ENCODE results near the gene FPR2. TPM values are rescaled to one million over a fixed set of nuclear protein-coding genes. Genes with fewer than 3 reads are reported as not detected.
A peak's percentile ranks its signal among the peaks of the same experiment; 100 is the strongest.
"Not testable (repeated sequence)": the region's sequence is repeated elsewhere in the genome, so short reads cannot be mapped to it uniquely, and the experiment has no call there.

The FPR2 gene
- total and polyA plus RNA-seq, 2 of the 13 experiments (the other 11 are each of a cell fraction or from before 2014, with no cell fraction given) = not detected

DNA sequence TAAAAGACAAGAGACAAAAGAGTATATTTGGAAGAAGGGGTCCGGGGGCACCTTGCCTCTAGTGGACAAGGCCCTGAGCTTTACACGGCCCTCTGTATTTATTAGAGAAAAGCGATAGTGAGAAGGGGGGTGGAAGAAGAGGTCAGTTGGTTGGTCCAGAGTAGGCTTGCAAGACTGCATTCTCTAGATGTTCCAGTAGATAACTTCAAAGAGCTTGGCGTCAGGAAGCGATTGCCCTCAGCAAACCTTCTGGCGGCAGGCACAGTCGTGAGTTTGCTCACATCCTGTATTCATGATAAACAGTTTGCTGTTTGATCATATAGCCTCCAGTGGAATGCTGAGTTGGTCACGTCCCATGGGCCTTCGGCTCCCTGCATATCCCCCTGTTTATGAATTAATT, 43.8 kb downstream of the FPR2 start (continued):
- TF ChIP-seq, protein P1, sequence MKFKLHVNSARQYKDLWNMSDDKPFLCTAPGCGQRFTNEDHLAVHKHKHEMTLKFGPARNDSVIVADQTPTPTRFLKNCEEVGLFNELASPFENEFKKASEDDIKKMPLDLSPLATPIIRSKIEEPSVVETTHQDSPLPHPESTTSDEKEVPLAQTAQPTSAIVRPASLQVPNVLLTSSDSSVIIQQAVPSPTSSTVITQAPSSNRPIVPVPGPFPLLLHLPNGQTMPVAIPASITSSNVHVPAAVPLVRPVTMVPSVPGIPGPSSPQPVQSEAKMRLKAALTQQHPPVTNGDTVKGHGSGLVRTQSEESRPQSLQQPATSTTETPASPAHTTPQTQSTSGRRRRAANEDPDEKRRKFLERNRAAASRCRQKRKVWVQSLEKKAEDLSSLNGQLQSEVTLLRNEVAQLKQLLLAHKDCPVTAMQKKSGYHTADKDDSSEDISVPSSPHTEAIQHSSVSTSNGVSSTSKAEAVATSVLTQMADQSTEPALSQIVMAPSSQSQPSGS (CRISPR knock-in tag; IDR thresholded peaks at IDR 0.05) = 0 out of 2 replicates have a peak, but pooled peaks have one; percentile 13
- TF ChIP-seq MEIS2 (CRISPR knock-in tag; IDR thresholded peaks at IDR 0.05) (0 out of 2 replicates have a peak, but pooled peaks have one; percentile 36), GATA4 (IDR thresholded peaks at IDR 0.05; ENCODE audit: borderline replicate concordance, low read depth) (peak; percentile 82; the same call in 1 of the 2 replicates), ZNF644 (CRISPR knock-in tag; IDR thresholded peaks at IDR 0.05; ENCODE audit: low read depth) (peak; percentile 44; the same call in 1 of the 2 replicates), FOXO1 (CRISPR knock-in tag; IDR thresholded peaks at IDR 0.05) (peak; percentile 82; the same call in 1 of the 2 replicates), ZNF441 (CRISPR knock-in tag; IDR thresholded peaks at IDR 0.05; ENCODE audit: borderline replicate concordance) (0 out of 2 replicates have a peak, but pooled peaks have one; percentile 36), PITX1 (CRISPR knock-in tag; IDR thresholded peaks at IDR 0.05) (peak; percentile 33; the same call in 1 of the 2 replicates), GABPA (CRISPR knock-in tag; IDR thresholded peaks at IDR 0.05; ENCODE audit: low read depth) (peak; percentile 26; the same call in 1 of the 2 replicates), IRF2 (CRISPR knock-in tag; IDR thresholded peaks at IDR 0.05) (peak; percentile 69; the same call in 1 of the 2 replicates), TRIM24 (CRISPR knock-in tag; IDR thresholded peaks at IDR 0.05) (peak; percentile 94), ZMAT3 (CRISPR knock-in tag; conservative IDR thresholded peaks at IDR 0.05) (0 out of 2 replicates have a peak, but pooled peaks have one; percentile 41), ZMYM4 (CRISPR knock-in tag; IDR thresholded peaks at IDR 0.05) (0 out of 2 replicates have a peak, but pooled peaks have one; percentile 21), HDAC2 (CRISPR knock-in tag; IDR thresholded peaks at IDR 0.05) (peak; percentile 59; the same call in 1 of the 2 replicates), TCF7 (IDR thresholded peaks at IDR 0.05; ENCODE audit: low read depth) (peak; percentile 92), CBX5 (CRISPR knock-in tag; IDR thresholded peaks at IDR 0.05; ENCODE audit: borderline replicate concordance) (peak; percentile 69; the same call in 1 of the 2 replicates)
- TF ChIP-seq, protein P2, sequence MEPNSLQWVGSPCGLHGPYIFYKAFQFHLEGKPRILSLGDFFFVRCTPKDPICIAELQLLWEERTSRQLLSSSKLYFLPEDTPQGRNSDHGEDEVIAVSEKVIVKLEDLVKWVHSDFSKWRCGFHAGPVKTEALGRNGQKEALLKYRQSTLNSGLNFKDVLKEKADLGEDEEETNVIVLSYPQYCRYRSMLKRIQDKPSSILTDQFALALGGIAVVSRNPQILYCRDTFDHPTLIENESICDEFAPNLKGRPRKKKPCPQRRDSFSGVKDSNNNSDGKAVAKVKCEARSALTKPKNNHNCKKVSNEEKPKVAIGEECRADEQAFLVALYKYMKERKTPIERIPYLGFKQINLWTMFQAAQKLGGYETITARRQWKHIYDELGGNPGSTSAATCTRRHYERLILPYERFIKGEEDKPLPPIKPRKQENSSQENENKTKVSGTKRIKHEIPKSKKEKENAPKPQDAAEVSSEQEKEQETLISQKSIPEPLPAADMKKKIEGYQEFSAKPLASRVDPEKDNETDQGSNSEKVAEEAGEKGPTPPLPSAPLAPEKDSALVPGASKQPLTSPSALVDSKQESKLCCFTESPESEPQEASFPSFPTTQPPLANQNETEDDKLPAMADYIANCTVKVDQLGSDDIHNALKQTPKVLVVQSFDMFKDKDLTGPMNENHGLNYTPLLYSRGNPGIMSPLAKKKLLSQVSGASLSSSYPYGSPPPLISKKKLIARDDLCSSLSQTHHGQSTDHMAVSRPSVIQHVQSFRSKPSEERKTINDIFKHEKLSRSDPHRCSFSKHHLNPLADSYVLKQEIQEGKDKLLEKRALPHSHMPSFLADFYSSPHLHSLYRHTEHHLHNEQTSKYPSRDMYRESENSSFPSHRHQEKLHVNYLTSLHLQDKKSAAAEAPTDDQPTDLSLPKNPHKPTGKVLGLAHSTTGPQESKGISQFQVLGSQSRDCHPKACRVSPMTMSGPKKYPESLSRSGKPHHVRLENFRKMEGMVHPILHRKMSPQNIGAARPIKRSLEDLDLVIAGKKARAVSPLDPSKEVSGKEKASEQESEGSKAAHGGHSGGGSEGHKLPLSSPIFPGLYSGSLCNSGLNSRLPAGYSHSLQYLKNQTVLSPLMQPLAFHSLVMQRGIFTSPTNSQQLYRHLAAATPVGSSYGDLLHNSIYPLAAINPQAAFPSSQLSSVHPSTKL (CRISPR knock-in tag; IDR thresholded peaks at IDR 0.05) = peak; percentile 88
- TF ChIP-seq, protein P3, sequence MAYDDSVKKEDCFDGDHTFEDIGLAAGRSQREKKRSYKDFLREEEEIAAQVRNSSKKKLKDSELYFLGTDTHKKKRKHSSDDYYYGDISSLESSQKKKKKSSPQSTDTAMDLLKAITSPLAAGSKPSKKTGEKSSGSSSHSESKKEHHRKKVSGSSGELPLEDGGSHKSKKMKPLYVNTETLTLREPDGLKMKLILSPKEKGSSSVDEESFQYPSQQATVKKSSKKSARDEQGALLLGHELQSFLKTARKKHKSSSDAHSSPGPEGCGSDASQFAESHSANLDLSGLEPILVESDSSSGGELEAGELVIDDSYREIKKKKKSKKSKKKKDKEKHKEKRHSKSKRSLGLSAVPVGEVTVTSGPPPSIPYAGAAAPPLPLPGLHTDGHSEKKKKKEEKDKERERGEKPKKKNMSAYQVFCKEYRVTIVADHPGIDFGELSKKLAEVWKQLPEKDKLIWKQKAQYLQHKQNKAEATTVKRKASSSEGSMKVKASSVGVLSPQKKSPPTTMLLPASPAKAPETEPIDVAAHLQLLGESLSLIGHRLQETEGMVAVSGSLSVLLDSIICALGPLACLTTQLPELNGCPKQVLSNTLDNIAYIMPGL (CRISPR knock-in tag; IDR thresholded peaks at IDR 0.05; ENCODE audit: borderline replicate concordance in 1 of 2, low read depth in 1 of 2) = 0 out of 4 replicates have a peak, but pooled peaks of 1 of the 2 experiments have one; percentile 27
- not testable (repeated sequence) for TF ChIP-seq GABPA (IDR thresholded peaks at IDR 0.05; ENCODE audit: low read depth, low read length)
- TF ChIP-seq, protein P4, sequence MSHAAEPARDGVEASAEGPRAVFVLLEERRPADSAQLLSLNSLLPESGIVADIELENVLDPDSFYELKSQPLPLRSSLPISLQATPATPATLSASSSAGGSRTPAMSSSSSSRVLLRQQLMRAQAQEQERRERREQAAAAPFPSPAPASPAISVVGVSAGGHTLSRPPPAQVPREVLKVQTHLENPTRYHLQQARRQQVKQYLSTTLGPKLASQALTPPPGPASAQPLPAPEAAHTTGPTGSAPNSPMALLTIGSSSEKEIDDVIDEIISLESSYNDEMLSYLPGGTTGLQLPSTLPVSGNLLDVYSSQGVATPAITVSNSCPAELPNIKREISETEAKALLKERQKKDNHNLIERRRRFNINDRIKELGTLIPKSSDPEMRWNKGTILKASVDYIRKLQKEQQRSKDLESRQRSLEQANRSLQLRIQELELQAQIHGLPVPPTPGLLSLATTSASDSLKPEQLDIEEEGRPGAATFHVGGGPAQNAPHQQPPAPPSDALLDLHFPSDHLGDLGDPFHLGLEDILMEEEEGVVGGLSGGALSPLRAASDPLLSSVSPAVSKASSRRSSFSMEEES (CRISPR knock-in tag; IDR thresholded peaks at IDR 0.05) = 0 out of 2 replicates have a peak, but pooled peaks have one; percentile 46
- TF ChIP-seq, protein P5, sequence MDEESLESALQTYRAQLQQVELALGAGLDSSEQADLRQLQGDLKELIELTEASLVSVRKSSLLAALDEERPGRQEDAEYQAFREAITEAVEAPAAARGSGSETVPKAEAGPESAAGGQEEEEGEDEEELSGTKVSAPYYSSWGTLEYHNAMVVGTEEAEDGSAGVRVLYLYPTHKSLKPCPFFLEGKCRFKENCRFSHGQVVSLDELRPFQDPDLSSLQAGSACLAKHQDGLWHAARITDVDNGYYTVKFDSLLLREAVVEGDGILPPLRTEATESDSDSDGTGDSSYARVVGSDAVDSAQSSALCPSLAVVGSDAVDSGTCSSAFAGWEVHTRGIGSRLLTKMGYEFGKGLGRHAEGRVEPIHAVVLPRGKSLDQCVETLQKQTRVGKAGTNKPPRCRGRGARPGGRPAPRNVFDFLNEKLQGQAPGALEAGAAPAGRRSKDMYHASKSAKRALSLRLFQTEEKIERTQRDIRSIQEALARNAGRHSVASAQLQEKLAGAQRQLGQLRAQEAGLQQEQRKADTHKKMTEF (CRISPR knock-in tag; IDR thresholded peaks at IDR 0.05) = 0 out of 2 replicates have a peak, but pooled peaks have one; percentile 31

All from HepG2 (cell line).